NCI-H1105 treated with DMSO at 0.1 percent for 48 hours (cell line): ENCODE measurements around the gene NOP53.
"Not testable (repeated sequence)": the region's sequence is repeated elsewhere in the genome, so short reads cannot be mapped to it uniquely, and the experiment has no call there.

Experiments used
- DNase-seq: peaks from one replicate; lab custom pipeline; 2025; lab: John Stamatoyannopoulos, UW

The NOP53 gene

DNA sequence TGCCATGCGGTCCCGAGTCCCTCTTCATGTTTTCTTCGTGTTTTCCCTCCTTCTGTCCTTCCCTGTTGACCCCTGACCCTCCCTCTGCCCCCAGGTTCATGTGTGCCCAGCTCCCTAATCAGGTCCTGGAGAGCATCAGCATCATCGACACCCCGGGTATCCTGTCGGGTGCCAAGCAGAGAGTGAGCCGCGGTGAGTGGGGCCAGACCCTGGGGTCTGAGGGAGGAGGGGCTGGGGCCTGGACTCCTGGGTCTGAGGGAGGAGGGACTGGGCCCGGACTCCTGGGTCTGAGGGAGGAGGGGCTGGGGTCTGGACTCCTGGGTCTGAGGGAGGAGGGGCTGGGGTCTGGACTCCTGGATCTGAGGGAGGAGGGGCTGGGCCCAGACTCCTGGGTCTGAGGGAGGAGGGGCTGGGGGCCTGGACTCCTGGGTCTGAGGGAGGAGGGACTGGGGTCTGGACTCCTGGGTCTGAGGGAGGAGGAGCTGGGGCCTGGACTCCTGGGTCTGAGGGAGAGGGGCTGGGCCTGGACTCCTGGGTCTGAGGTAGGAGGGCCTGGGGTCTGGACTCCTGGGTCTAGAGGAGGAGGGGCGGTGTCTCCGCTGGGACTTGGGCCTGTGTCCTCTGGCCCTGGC lies 26.8 kb upstream of the NOP53 start:
- not testable (repeated sequence) for DNase-seq

DNA sequence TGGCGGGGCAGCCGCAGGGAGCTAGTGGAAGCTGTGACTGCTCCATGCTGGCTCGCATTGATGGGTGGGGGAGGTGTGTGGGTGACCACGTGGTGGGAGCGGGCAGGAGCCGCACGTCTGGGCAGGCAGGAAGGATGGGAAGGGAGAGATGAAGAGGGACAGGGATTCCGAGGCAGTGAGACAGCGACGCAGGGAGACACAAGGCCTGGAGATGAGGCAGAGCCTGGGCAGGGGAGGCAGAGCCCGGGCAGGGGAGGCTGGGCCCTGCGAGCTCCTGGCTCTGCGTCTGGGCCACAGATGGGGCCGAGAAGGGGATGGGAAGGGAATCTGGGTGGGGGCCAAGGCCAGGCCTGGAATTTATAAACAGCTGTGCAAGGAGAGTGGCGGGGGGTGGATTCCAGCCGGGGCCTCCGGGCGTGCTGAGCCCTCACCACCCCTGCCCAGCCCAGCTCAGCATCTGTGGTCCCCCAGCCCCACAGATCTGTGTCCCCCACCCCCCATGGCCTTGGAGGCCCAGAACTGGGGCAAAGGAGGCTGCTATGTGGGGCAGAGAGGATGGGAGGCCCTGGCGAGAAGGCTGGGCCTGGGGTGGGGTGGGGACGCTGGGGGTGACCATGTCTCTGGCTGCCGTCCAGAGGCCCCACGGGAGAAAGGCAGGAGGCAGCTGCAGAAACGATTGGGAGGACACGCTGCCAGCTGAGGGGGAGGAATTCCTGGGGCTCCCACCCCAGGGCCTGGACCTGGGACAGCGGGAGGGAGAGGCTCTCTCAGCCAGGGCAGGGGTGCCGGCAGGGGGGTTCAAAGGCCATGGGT lies 26.1 kb upstream of the NOP53 start:
- no peak for DNase-seq

DNA sequence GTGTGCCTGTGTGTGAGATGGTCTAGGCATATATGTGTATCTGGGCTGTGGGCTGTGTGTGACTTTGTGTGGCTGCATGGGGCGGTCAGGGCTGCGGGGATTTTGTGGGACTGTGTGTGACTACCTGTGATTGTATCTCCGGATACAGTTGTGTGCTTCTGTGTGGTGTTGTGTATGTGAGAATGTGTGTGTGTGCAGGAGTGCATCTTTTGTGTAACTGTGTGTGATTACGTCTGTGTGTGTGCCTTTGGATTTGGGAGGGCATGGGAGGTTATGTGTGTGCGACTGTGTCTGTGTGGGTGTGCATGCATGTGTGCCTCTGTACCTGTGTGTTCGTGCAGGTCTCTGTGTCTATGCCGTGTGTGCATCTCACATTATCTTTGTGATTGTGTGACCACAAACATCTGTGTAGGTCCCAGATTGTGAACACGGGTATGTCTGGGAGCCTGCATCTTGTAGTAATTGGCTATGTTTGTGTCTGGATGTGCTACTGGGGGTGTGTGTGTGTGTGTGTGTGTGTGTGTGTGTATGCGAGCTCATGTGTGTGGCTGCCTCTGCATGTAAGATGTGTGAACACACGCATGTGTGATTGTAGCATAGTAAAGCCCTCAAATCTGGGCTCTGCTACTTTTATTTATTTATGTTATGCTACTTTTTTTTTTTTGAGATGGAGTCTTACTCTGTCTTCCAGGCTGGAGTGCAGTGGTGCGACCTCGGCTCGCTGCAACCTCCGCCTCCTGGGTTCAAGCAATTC lies 24.5 kb upstream of the NOP53 start:
- DNase-seq: no peak

DNA sequence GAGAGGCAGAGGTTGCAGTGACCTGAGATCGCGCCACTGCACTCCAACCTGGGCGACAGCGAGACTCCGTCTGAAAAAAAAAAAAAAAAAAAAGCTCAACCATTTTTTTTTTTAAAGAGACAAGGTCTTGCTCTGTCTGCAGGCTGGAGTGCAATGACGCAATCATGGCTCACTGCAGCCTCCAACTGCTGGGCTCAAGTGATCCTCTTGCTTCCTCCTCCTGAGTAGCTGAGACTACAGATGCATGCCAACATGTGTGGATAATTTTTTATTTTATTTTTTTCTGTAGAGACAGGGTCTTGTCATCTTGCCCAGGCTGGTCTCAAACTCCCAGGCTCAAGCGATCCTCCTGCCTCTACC lies 21.8 kb upstream of the NOP53 start:
- peak; percentile 42 for DNase-seq

DNA sequence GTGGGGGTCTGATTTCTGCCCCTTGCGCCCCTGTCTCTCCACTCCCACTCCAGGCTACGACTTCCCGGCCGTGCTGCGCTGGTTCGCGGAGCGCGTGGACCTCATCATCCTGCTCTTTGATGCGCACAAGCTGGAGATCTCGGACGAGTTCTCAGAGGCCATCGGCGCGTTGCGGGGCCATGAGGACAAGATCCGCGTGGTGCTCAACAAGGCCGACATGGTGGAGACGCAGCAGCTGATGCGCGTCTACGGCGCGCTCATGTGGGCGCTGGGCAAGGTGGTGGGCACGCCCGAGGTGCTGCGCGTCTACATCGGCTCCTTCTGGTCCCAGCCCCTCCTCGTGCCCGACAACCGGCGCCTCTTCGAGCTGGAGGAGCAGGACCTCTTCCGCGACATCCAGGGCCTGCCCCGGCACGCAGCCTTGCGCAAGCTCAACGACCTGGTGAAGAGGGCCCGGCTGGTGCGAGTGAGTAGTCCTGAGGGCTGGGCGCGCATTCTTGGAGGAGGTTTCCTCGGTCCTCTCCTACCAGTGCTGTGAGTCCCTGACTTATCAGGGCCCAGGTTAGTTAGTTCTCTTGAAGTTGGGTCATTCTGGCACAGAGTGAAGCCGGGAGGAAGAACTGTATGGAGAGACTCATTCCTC lies 19.5 kb upstream of the NOP53 start:
- DNase-seq: peak; percentile 43

DNA sequence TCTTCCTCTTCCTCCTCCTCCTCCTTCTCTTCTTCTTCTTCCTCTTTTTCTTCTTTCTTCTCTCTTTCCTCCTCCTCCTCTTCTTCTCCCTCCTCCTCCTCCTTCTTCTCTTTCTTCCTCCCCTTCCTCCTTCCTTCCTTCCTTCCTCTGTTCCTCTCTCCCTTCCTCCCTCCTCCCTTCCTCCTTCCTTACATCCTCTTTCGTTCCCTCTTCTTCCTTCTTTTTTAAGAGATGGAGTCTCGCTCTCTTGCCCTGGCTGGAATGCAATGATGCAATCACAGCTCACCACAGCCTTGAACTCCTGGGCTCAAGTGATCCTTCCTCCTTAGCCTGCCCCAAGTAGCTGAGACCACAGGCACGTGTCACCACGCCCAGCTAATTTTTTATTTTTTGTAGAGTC lies 18.9 kb upstream of the NOP53 start:
- no peak for DNase-seq

DNA sequence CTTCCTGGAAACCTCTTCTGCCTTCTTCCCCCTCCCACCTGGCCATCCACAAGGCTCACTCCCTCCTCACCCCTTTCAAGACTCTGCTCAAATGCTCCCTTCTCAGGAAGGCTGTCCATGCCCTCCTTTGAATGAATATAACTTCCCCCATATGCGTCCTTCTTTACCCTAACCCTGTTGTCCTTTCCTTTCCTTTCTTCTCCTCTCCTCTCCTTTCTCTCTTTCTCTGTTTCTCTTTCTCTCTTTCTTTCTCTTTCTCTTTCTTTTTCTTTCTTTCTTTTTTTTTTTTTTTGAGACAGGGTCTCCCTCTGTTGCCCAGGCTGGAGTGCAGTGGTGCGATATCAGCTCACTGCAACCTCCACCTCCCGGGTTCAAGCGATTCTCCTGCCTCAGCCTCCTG lies 17.1 kb upstream of the NOP53 start:
- not testable (repeated sequence) for DNase-seq

DNA sequence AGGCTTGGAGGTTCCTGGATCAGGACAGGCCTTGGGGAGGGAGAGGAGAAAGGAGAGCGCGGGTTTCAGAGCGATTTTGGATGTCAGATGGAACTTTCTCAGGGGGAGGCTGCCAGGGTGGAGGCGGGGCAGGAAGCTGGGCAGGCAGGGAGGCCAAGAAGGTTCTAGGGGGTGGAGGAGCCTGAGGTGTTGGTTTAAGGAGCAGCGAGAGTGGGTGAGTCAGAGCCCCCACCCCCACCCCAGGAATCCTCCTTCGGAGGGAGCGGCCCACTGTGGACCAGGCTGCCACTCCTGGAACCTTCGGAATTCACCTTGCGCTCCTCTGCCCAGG lies 15.9 kb upstream of the NOP53 start:
- DNase-seq: no peak

DNA sequence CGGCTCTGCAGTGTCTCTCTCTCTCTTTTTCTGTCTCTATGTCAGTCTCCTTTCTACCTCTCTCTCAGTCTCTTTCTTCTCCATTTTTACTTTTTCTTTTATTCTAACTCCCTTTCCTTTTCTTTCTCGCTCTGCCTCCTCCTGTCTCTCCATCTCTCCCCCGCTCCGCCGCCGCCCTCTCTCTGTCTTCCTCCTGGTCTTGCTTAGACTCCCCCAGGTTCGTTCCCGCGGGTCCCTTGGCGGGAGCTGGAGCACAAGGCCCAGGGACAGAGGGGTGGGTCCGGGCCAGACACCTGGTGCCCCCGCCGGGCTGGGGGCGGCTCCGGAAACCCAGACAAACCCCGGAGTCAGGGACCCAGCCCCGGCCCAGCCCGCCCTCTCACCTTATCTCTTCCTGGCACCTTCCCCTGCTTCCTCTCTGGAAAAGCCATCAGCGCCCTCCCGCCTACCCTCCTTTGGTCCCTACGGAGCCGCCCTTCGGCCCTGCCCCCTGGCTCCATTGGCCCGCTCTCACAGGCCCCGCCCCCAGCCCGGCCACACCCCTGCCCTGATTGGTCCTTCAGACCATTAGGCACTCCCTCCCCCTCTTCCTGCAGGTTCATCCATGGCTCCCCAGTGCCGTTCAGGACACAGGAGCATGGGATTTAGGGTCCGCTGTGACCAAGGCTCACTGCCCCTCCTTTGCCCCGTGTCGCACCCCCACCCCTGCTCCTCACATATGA lies 15.4 kb upstream of the NOP53 start:
- DNase-seq: peak; percentile 29

DNA sequence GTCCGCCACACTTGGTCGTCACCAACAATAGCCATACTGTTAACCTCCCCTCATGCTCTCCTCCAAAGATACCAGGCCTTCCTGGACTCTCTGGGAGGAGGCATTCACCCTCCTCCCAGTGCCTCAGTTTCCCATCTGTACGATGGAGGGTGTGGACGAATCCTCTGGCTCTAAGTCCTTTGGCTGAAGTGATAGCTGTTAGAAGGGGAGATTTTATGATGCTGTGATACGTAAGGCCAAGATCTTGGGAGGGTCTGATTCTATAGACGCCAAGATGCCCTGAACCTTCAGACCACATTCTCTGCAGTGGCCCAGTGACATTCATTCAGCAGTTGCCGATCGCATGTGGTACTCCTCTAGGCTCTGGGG lies 14.8 kb upstream of the NOP53 start:
- DNase-seq: no peak

DNA sequence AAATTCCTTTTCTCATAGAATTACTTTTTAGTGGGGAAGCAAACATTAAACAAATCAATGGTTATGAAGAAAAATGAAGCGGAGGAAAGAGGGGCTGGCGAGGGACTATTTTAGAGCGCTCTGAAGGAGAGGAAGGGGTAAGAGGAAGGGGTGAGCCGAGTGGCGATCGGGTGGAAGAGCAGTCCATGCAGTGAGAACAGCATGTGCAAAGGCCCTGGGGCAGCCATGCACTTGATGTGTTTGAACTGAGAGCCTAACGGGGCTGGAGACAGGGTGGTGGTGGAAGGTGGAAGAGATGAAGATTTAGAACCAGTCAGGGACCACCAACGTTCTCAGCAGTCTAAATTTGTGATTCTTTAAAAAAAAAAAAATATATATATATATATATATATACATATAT lies 14.4 kb upstream of the NOP53 start:
- no peak for DNase-seq

DNA sequence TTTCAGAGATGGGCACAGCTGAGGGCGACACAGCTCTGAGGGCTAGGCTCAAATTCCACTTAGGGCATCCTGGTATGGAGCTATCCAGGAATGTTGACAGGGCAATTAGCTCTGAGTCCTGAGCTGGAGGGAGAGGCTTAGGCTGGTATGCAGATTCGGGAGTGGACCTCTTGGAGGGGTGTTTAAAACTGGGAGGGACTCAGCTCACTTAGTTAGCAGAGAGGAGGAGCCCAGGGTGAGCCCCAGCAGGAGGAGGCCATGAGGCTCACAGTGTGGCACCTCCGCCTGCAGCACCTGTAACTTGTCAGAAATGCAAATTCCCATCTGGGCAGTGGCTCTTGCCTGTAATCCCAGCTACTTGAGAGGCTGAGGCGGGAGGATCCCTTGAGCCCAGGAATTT lies 10.2 kb upstream of the NOP53 start:
- DNase-seq: no peak

DNA sequence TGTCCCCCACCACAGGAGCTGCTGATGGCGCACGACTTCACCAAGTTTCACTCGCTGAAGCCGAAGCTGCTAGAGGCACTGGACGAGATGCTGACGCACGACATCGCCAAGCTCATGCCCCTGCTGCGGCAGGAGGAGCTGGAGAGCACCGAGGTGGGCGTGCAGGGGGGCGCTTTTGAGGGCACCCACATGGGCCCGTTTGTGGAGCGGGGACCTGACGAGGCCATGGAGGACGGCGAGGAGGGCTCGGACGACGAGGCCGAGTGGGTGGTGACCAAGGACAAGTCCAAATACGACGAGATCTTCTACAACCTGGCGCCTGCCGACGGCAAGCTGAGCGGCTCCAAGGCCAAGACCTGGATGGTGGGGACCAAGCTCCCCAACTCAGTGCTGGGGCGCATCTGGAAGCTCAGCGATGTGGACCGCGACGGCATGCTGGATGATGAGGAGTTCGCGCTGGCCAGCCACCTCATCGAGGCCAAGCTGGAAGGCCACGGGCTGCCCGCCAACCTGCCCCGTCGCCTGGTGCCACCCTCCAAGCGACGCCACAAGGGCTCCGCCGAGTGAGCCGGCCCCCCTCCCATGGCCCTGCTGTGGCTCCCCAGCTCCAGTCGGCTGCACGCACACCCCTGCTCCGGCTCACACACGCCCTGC lies 4.4 kb upstream of the NOP53 start:
- DNase-seq: no peak

DNA sequence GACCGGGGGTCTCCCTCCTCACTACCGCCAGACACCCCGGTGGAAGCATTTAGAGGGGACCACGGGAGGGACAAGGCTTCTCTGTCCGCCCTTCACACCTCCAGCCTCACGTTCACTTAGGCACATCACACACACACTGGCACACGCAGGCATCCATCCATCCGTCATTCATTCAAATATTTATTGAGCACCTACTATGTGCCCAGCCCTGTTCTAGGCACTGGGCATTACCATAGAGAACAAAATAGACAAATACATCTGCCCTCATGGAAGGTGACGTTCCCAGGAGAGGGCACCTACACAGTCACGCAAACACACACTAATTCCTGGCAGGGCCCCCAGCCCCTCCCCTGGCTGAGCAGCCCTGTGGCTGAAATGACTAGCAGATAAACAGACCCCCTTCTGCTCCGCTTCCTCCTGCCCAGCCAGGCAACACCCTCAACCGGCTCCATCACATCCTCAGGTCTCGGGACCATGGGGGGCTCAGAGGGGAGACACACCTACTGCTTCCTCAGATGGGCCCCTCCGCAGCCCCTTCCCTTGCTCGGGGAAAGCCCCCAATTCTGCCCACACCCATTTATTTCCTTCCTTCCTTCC lies 3.7 kb upstream of the NOP53 start:
- DNase-seq: no peak

DNA sequence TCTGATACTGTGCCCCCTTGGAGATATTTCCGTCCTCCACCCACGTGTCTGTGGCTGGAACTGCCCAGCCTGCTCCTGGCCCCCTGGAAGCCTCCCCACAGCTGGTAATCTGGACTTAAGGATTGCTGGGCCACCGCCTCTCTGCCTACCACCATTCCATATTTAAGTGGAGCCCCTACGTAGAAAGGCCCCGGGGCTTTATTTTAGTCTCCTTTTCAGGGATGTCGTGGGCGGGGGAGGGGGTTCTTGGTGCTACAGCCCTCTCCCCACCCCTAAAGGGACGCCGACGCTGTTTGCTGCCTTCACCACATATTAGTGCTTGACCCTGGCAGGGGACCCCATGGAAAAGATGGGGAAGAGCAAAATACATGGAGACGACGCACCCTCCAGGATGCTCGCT lies 2.7 kb upstream of the NOP53 start:
- no peak for DNase-seq

DNA sequence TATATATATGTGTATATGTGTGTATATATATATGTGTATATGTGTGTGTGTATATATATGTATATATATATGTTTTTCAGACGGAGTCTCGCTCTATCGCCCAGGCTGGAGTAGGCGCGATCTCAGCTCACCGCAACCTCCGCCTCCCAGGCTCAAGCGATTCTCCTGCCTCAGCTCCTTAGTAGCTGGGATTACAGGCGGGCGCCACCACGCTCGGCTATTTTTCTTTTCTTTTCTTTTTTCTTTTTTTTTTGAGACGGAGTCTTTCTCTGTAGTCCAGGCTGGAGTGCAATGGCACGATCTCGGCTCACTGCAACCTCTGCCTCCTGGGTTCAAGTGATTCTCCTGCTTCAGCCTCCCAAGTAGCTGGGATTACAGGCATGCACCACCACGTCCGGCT lies 783 bp downstream of the NOP53 start:
- not testable (repeated sequence) for DNase-seq

DNA sequence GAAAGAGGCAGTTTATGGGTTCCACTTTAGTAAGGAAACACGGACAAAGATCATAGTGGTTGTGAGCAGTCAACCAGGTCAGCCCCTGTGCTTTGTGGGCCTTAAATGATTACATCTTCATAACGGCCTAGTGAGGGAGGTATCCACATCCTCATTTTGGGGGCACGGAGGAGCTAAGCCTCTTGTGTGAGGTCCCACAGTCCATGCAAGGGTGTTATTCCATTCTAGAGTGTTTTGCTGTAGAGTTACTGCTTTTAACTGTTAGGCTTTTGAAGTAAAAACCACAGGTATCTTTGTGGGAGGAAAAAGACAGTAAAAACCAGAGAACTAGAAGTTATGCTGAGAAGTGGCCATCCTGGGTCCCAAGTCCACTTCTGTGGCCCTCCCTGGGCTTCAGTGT lies 4.0 kb downstream of the NOP53 start:
- no peak for DNase-seq

DNA sequence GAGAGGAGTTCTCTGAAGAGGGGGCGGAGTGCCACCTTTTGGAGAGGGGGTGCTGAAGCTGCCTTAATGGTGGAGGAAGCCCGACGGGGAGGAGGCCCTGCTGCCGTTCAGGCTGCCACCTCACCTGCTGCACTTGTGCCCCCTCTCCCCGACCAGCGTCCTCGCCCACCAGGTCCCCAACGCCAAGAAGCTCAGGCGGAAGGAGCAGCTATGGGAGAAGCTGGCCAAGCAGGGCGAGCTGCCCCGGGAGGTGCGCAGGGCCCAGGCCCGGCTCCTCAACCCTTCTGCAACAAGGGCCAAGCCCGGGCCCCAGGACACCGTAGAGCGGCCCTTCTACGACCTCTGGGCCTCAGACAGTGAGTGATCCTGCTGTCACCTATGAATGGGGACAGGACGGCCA lies 5.4 kb downstream of the NOP53 start:
- no peak for DNase-seq

DNA sequence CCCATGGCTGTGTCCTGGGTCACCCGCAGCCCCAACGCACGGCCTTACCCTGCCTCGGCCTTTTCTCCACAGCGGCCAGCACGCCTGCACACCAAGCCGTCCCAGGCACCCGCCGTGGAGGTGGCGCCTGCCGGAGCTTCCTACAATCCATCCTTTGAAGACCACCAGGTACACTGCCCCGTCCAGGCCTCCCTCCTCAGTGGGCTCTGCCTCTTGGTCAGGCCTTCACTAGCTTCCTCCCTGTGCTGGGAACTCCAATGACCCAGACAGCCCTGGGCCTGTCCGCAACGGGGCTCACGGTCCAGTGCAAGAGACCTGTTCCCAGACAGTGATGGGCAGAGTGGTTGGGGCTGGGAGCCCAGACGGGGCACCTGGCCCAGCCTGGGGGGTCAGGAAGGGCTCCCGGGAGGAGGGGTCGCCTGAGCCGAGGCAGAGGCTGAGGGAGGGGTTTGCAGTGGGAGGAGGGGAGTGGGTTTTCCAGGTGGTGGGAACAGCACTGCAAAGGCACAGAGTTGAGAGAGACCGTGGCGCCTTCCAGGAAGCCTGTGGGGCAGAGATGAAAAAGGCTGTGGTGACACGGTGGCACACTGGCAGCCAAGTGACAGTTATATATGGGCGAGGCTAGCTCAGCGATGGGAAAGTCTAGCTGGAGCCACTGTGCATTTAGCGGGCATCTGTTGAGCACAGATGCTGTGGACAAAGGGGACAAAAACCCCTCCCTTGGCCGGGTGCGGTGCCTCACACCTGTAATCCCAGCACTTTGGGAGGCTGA lies 7.3 kb downstream of the NOP53 start:
- no peak for DNase-seq
